ENCODE results near the gene MPPED1.
A peak's percentile ranks its signal among the peaks of the same experiment; 100 is the strongest.

MPPED1 gene

DNA sequence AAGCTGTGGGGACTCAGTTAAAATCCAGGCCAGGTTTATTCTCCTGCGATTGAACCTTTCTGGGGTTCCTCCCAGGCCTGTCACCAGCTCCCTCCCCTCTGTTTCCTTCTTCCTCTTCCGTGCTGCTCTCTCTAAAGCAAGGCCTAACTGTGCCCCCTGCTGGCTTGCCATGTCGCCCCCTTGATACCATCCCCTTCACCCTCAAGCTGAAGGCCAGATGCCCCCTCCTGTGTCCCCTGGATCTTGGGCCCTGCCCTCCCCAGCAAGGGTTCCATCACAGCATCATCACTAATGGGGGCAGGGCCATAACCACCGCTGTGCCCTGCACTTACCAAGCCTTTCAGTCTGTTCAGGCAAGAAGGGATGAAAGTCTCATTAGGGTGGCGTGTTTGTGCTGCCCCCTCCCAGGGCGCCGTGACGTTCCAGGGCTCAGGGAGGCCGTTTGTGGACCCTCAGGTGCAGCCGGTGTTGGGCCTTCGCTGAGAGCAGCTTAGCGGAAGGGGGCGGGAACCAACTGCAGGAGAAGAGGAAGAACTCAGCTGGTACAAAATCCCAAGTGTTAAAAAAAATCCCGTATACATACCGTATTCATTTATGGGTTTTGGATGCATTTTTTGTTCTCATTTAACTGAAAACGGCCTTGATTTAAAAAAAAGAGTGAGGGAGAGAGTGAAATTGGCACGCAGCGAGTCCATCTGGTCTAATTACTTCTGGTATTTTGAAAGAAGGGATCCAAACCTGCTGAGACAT lies 69.9 kb downstream of the MPPED1 start:
- in situ Hi-C loops (cut with MboI; ENCODE audit: low sequenced_read_pairs, unreplicated experiment), result no loop called here
- no peak for DNase-seq (ENCODE audit: low spot score)
- TF ChIP-seq, protein P1, sequence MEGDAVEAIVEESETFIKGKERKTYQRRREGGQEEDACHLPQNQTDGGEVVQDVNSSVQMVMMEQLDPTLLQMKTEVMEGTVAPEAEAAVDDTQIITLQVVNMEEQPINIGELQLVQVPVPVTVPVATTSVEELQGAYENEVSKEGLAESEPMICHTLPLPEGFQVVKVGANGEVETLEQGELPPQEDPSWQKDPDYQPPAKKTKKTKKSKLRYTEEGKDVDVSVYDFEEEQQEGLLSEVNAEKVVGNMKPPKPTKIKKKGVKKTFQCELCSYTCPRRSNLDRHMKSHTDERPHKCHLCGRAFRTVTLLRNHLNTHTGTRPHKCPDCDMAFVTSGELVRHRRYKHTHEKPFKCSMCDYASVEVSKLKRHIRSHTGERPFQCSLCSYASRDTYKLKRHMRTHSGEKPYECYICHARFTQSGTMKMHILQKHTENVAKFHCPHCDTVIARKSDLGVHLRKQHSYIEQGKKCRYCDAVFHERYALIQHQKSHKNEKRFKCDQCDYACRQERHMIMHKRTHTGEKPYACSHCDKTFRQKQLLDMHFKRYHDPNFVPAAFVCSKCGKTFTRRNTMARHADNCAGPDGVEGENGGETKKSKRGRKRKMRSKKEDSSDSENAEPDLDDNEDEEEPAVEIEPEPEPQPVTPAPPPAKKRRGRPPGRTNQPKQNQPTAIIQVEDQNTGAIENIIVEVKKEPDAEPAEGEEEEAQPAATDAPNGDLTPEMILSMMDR (IDR thresholded peaks at IDR 0.05; ENCODE audit: borderline replicate concordance, control extremely low read depth, extremely low read depth, insufficient read depth, missing control alignments), result peak; percentile 6

DNA sequence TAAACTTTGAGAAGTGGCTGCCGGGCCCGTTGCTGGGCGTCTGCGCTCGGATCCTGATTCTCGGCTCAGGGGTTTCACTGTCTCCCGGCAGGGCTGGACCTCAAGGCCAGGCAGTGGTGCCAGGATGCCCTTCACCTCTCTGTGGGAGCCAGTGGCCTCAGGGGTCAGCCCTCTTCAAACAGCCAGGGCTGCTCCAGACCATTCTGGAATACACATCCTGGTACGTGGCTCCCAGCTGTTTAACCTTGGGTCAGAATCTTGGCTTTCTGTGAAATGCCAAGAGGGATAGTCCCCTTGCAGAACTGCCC lies 70.5 kb downstream of the MPPED1 start:
- in situ Hi-C loops (cut with MboI; ENCODE audit: low sequenced_read_pairs, unreplicated experiment), result no loop called here
- no peak for DNase-seq (ENCODE audit: low spot score)
- TF ChIP-seq, protein P1 (IDR thresholded peaks at IDR 0.05; ENCODE audit: borderline replicate concordance, control extremely low read depth, extremely low read depth, insufficient read depth, missing control alignments), result no peak

GRCh38 chr22:43483266-43483665 lies 71.5 kb downstream of the MPPED1 start:
- no peak for DNase-seq (ENCODE audit: low spot score)
- TF ChIP-seq, protein P1 (IDR thresholded peaks at IDR 0.05; ENCODE audit: borderline replicate concordance, control extremely low read depth, extremely low read depth, insufficient read depth, missing control alignments), result no peak
- in situ Hi-C loops (cut with MboI; ENCODE audit: low sequenced_read_pairs, unreplicated experiment), result no loop called here

DNA sequence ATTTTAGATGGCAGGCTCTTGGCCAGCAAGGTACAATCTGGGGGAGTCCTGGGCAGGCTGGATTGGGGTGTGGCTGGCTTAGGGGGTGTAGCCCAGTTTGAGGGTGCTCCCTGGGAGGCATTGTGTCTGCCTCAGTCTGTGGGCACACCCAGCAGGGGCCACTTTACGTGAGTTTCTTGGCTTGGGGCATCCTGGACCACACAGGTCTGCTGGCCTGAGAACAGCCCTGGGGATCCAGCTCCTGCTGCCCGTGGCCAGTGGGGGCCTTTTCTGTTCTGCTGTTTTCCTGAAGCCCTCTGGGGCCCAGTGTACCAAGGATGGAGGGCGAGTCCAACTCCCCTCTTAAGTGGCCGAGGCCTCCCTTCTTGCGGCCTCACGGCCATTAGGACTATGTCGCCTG lies 71.9 kb downstream of the MPPED1 start:
- in situ Hi-C loops (cut with MboI; ENCODE audit: low sequenced_read_pairs, unreplicated experiment), result no loop called here
- TF ChIP-seq, protein P1 (IDR thresholded peaks at IDR 0.05; ENCODE audit: borderline replicate concordance, control extremely low read depth, extremely low read depth, insufficient read depth, missing control alignments), result no peak
- DNase-seq (ENCODE audit: low spot score), result no peak

GRCh38 chr22:43484227-43484626 lies 72.4 kb downstream of the MPPED1 start:
- DNase-seq (ENCODE audit: low spot score), result no peak
- TF ChIP-seq, protein P1 (IDR thresholded peaks at IDR 0.05; ENCODE audit: borderline replicate concordance, control extremely low read depth, extremely low read depth, insufficient read depth, missing control alignments), result no peak
- in situ Hi-C loops (cut with MboI; ENCODE audit: low sequenced_read_pairs, unreplicated experiment), result no loop called here

DNA sequence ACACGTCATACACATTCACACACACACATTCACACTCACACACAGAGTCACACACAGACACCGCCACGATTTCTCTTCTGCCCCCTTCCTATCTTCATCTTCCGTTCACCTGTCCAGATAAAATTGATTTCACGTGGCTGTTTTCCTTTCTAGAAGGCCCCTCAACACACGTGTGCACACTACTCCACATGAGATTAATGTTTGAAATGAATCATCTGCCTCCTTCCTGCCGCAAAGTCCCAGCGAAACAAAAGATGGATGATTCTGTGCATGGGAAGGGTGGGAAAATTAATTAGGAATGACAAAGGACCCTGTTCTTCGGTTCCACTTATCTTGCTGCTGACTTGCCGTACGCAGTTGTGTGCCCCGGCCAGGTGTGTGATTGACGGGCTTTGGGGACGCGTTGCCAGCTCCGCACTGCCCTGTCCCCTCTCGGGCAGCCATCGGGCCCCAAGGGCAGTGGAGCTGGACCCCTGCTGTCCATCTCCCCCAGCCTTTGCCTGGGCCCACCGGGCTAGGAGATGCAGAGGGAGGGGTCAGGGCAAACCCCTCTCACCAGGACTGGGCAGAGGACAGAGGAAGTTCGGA lies 73.8 kb downstream of the MPPED1 start:
- no peak for DNase-seq (ENCODE audit: low spot score)
- TF ChIP-seq, protein P1 (IDR thresholded peaks at IDR 0.05; ENCODE audit: borderline replicate concordance, control extremely low read depth, extremely low read depth, insufficient read depth, missing control alignments), result no peak
- in situ Hi-C loops (cut with MboI; ENCODE audit: low sequenced_read_pairs, unreplicated experiment), result no loop called here
